ENCODE results near the gene DIRAS1.

DIRAS1 gene

GRCh38 chr19:2720777-2721569 lies at the start of gene DIRAS1:
Gene DIRAS1 (minus strand): TSS chr19:2721372. CDS start chr19:2717806, 3,566 bp downstream.
- no peak for DNase-seq

GRCh38 chr19:2770055-2771013 lies 49.2 kb upstream of the DIRAS1 start:
- DNase-seq, result no peak

- no peak for DNase-seq
Observed at GRCh38 chr19:2769218-2769617, 48.0 kb upstream of the DIRAS1 start.

GRCh38 chr19:2768365-2769132 lies 47.4 kb upstream of the DIRAS1 start:
- DNase-seq, result no peak

- DNase-seq, result no peak
Observed at GRCh38 chr19:2767688-2768087, 46.5 kb upstream of the DIRAS1 start.

- no peak for DNase-seq
Observed at GRCh38 chr19:2766594-2767372, 45.6 kb upstream of the DIRAS1 start.

- no peak for DNase-seq
Observed at GRCh38 chr19:2765376-2765775, 44.2 kb upstream of the DIRAS1 start.

- no peak for DNase-seq
Observed at GRCh38 chr19:2764945-2765344, 43.8 kb upstream of the DIRAS1 start.

- no peak for DNase-seq
Observed at GRCh38 chr19:2763687-2764086, 42.5 kb upstream of the DIRAS1 start.

GRCh38 chr19:2762783-2763496 lies 41.8 kb upstream of the DIRAS1 start:
- no peak for DNase-seq

GRCh38 chr19:2761876-2762782 lies 41.0 kb upstream of the DIRAS1 start:
- no peak for DNase-seq

- no peak for DNase-seq
Observed at GRCh38 chr19:2761309-2761677, 40.1 kb upstream of the DIRAS1 start.

GRCh38 chr19:2759965-2760364 lies 38.8 kb upstream of the DIRAS1 start:
- no peak for DNase-seq

GRCh38 chr19:2759362-2759761 lies 38.2 kb upstream of the DIRAS1 start:
- no peak for DNase-seq

GRCh38 chr19:2758601-2759313 lies 37.6 kb upstream of the DIRAS1 start:
- no peak for DNase-seq

- DNase-seq, result no peak
Observed at GRCh38 chr19:2756921-2757881, 36.0 kb upstream of the DIRAS1 start.

- DNase-seq, result no peak
Observed at GRCh38 chr19:2756477-2756876, 35.3 kb upstream of the DIRAS1 start.

GRCh38 chr19:2755811-2756210 lies 34.6 kb upstream of the DIRAS1 start:
- no peak for DNase-seq

- DNase-seq, result no peak
Observed at GRCh38 chr19:2755448-2755705, 34.2 kb upstream of the DIRAS1 start.
